Gastrocnemius medialis (tissue), 4 donors: Measurements from ENCODE around the gene OSBP2.

Experiments used
- CTCF ChIP-seq, 5 experiments: fragments of 450-650 bp in 3 of 5; fragments of 200-600 bp in 2 of 5; sonication (generic) in 2 of 5; IDR thresholded peaks in 4 of 5; conservative IDR thresholded peaks in 1 of 5; 1 replicate in 4 of 5; 2 replicates in 1 of 5; pipeline ENCODE4 v1.5.1; 2016 to 2019; ENCODE audit warnings: antibody characterized with exemption in 5 of 5, mild to moderate bottlenecking in 3 of 5, moderate library complexity in 3 of 5
- POLR2A ChIP-seq, 2 donors: fragments of 450-650 bp; IDR thresholded peaks; one replicate each; pipeline ENCODE4 v1.6.1; 2017; ENCODE audit warnings: antibody characterized with exemption in 2 of 2, mild to moderate bottlenecking in 2 of 2, moderate library complexity in 2 of 2

GRCh38 chr22:30751529-30751928 lies 56.9 kb downstream of the OSBP2 start:
- TF ChIP-seq CTCF (IDR thresholded peaks at IDR 0.05 in 4 of 5, conservative IDR thresholded peaks at IDR 0.05 in 1 of 5) (no peak), POLR2A (IDR thresholded peaks at IDR 0.05) (no peak)
